ENCODE results near the gene DMBT1.

Gene DMBT1

DNA sequence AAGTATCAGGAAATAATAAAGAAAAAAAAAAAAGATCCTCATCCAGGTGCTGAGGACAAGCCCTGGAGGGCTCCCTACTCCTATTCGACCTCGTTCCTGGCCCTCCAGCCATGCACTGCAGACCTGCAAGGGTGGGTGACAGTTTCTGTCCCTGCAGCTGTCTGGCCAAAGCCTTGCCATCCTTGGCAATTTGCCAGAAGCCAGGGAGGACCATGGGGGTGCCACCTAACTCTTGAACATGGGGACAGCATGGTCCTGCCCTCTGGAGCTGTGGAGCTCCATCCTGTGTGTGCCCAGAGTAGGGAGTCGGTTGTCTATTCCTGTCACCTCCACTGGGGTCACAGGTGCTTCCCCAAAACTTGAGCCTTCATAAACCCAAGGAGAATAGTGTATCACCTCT is 27.8 kb downstream of the DMBT1 start:
- peaks cover 12% of the 10 kb centered on the region for H3K4me1 Mint-ChIP-seq
- H3K9me3 Mint-ChIP-seq = no peaks in the 10 kb centered on the region
- DNase-seq = no peak
- H3K27ac Mint-ChIP-seq = no peak overlapping the region
- H3K4me3 Mint-ChIP-seq = no peak overlapping the region
- H3K36me3 Mint-ChIP-seq (ENCODE audit: low read depth) = no peaks in the 10 kb centered on the region
- H3K27me3 Mint-ChIP-seq (ENCODE audit: low read depth, poor library complexity) = peaks cover 20% of the 10 kb centered on the region
- TF ChIP-seq, protein P1, sequence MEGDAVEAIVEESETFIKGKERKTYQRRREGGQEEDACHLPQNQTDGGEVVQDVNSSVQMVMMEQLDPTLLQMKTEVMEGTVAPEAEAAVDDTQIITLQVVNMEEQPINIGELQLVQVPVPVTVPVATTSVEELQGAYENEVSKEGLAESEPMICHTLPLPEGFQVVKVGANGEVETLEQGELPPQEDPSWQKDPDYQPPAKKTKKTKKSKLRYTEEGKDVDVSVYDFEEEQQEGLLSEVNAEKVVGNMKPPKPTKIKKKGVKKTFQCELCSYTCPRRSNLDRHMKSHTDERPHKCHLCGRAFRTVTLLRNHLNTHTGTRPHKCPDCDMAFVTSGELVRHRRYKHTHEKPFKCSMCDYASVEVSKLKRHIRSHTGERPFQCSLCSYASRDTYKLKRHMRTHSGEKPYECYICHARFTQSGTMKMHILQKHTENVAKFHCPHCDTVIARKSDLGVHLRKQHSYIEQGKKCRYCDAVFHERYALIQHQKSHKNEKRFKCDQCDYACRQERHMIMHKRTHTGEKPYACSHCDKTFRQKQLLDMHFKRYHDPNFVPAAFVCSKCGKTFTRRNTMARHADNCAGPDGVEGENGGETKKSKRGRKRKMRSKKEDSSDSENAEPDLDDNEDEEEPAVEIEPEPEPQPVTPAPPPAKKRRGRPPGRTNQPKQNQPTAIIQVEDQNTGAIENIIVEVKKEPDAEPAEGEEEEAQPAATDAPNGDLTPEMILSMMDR (IDR thresholded peaks at IDR 0.05) = no peak

DNA sequence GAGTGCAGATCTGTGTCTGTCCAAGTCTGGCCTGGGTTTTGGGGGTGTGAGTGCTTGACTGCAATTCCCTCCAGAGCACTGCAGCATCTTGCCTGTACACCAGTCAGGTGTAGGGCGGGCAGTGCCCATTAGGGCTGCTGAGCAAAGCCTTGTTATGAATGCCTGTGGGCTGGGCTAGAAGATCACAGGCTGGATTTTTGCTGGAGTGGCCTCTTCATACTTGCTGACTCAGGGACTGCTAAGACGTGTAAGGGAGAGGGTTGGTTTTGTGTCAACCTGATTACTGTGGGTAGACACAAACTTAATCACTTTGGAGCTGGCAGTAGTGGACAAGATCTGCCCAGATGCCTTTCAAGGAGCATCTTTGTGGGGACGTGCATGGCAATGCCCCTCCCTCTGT is 29.6 kb downstream of the DMBT1 start:
- Mint-ChIP-seq H3K27ac (no peak overlapping the region), H3K9me3 (no peaks in the 10 kb centered on the region), H3K4me1 (peaks cover 6% of the 10 kb centered on the region), H3K36me3 (ENCODE audit: low read depth) (no peaks in the 10 kb centered on the region), H3K4me3 (no peak overlapping the region), H3K27me3 (ENCODE audit: low read depth, poor library complexity) (peaks cover 20% of the 10 kb centered on the region)
- DNase-seq = no peak
- TF ChIP-seq, protein P1 (IDR thresholded peaks at IDR 0.05) = no peak

DNA sequence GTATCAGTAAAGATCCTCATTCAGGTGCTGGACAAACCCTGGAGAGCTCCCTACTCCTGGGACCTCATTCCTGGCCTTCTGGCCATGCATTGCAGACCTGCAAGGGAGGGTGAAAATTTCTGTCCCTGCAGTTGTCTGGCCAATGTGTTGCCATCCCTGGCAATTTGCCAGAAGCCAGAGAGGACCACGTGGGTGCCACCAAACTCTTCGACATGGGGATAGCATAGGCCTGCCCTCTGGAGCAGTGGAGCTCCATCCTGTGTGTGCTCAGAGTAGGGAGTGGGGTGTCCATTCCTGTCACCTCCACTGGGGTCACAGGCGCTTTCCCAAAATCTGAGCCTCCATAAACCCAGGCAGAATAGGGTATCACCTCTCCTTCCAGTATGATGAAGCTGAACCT is 31.2 kb downstream of the DMBT1 start:
- H3K4me1 Mint-ChIP-seq = peaks cover 5% of the 10 kb centered on the region
- H3K9me3 Mint-ChIP-seq = no peaks in the 10 kb centered on the region
- no peaks in the 10 kb centered on the region for H3K36me3 Mint-ChIP-seq (ENCODE audit: low read depth)
- peaks cover 18% of the 10 kb centered on the region for H3K27me3 Mint-ChIP-seq (ENCODE audit: low read depth, poor library complexity)
- no peak overlapping the region for H3K4me3 Mint-ChIP-seq
- DNase-seq = no peak
- no peak overlapping the region for H3K27ac Mint-ChIP-seq
- TF ChIP-seq, protein P1 (IDR thresholded peaks at IDR 0.05) = no peak

DNA sequence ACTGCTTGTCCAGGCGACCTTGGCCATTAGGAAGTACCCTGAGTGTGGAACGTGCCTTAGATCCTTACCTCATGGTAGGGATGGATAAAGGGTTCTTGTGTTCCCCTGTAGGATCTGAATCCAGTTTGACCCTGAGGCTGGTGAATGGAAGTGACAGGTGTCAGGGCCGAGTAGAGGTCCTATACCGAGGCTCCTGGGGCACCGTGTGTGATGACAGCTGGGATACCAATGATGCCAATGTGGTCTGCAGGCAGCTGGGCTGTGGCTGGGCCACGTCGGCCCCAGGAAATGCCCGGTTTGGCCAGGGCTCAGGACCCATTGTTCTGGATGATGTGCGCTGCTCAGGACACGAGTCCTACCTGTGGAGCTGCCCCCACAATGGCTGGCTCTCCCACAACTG is 31.6 kb downstream of the DMBT1 start:
- TF ChIP-seq, protein P1 (IDR thresholded peaks at IDR 0.05) = no peak
- DNase-seq = no peak
- Mint-ChIP-seq H3K4me1 (peaks cover 6% of the 10 kb centered on the region), H3K27me3 (ENCODE audit: low read depth, poor library complexity) (peaks cover 13% of the 10 kb centered on the region), H3K27ac (no peak overlapping the region), H3K4me3 (no peak overlapping the region), H3K9me3 (no peaks in the 10 kb centered on the region), H3K36me3 (ENCODE audit: low read depth) (no peaks in the 10 kb centered on the region)

GRCh38 chr10:122617476-122618270 is 57.1 kb downstream of the DMBT1 start:
- no peak overlapping the region for H3K27ac Mint-ChIP-seq
- no peak for DNase-seq
- H3K9me3 Mint-ChIP-seq = peaks cover 4% of the 10 kb centered on the region
- H3K4me3 Mint-ChIP-seq = no peak overlapping the region
- no peaks in the 10 kb centered on the region for H3K4me1 Mint-ChIP-seq
- TF ChIP-seq, protein P1 (IDR thresholded peaks at IDR 0.05) = no peak
- H3K36me3 Mint-ChIP-seq (ENCODE audit: low read depth) = no peaks in the 10 kb centered on the region
- H3K27me3 Mint-ChIP-seq (ENCODE audit: low read depth, poor library complexity) = peaks cover 12% of the 10 kb centered on the region

All from nephron progenitor cell (in vitro differentiated cells).